ENCODE data around the gene OR8S1. TPM values are rescaled to one million over a fixed set of nuclear protein-coding genes. Genes with fewer than 3 reads are reported as not detected.

OR8S1 gene
- total RNA-seq = not detected in 2 replicates

DNA sequence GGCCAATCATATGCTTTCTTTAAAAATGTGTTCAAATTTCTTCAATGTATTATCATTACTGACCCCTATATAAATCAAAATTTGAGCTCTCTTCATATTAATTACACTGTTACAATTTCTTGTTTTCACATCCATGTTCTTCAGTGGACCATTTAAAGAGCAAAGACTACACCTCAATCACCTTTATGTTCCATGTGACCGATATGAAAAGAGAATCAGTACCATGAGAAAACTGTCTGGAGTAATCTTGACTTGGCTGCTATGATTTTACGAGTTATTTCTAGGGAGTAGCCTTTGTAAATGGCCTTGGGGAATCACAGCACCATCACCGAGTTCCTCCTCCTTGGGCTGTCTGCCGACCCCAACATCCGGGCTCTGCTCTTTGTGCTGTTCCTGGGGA, at the start of gene OR8S1:
TSS of gene OR8S1 (plus strand) at position 301 of the 400 bp plus-strand sequence. CDS start at position 301, 0 bp downstream.

DNA sequence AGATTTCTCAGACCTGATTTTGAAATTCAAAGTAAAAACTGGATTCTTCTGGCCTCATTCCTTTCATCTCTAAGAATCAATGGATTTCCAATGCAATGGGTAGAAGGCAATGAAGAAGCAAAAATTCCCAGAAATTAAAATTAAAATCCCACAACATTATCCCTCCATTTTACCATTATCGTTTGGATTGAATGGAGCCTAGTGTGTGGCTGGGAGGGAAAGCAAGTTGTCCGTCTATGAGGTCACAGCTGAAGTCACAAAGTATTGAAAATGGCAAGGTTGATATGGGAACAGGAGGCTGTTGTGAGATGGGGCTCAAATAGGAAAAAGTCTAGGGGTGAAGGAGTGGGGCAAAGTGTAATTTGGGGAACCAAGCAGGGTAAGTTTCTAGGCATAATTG, 43.2 kb upstream of the OR8S1 start, which contains the start of gene C12orf54:
TSS of gene C12orf54 (plus strand) at position 301 of the 400 bp plus-strand sequence. CDS start 799 bp downstream, outside the sequence.

DNA sequence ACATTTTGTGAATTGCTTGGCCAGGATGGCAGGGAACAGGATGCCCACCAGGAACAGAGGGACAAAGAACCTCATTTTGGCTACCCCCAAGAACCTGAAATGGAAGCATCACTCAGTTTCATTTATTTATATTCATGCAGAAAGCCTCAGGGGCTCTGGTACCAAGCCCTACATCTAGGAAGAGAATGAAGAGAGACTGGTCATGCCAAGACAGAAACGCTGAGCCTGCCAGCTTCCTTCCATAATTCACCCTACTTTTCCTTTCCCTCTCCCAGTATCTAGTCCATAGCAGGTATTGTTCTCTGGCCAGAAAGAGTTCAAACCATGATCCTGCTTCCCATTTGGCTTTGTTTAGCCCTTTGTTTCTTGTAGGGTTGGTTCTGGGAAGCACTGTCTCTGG, 44.5 kb downstream of the OR8S1 start, which contains the start of gene LALBA:
TSS of gene LALBA (minus strand) at position 101 of the 400 bp plus-strand sequence. CDS start at position 75, 26 bp downstream.

Other genes starting within 250 kb of the OR8S1 start
- gene ZNF641, start 174.7 kb upstream of the OR8S1 start, total RNA-seq = 6.9 and 11.1 TPM in 2 replicates
- gene ANP32D, start 53.1 kb upstream of the OR8S1 start, total RNA-seq = not detected in 2 replicates
- 2.5 and 3.7 TPM in 2 replicates for gene C12orf54, start 43.1 kb upstream of the OR8S1 start, total RNA-seq
- not detected in 2 replicates for gene LALBA, start 44.4 kb downstream of the OR8S1 start, total RNA-seq
- 52.6 and 71.8 TPM in 2 replicates for gene KANSL2, start 156.6 kb downstream of the OR8S1 start, total RNA-seq
- 14.0 and 20.3 TPM in 2 replicates for gene CCNT1, start 191.1 kb downstream of the OR8S1 start, total RNA-seq

Measured in hair follicular keratinocyte (primary cell).